MCF 10A (cell line): ENCODE data around the gene GRID1. TPM values are rescaled to one million over a fixed set of nuclear protein-coding genes. Genes with fewer than 3 reads are reported as not detected.
A peak's percentile ranks its signal among the peaks of the same experiment; 100 is the strongest.

Experiments used
- BruUV-seq: library from RNA; stranded (reverse); fragments of 400-500 nt; replicated peaks from 2 replicates; lab custom pipeline; 2021; lab: Mats Ljungman, UMichigan
- CTCF ChIA-PET: fragments of 300-600 bp; sonication (Branson Sonifier 250); formaldehyde crosslinking; extraction: SDS; loops from one replicate; lab custom pipeline; 2021; ENCODE audit warnings: antibody characterized with exemption, inconsistent platforms; lab: Yijun Ruan, JAX
- POLR2A ChIA-PET: fragments of 300-600, 350-650 bp; sonication (Branson Sonifier 250); formaldehyde crosslinking; extraction: SDS; loops from one replicate; lab custom pipeline; 2020; ENCODE audit warnings: antibody characterized with exemption, inconsistent platforms; lab: Yijun Ruan, JAX
- DNase-seq: peaks from one replicate; pipeline ENCODE4 v3.0.0-alpha.2; 2018; ENCODE audit not compliant: unreplicated experiment
- H3K27ac Mint-ChIP-seq: one replicate; pipeline ENCODE4 v1.8.0; 2022; ENCODE audit warnings: mild to moderate bottlenecking, low read depth, mixed read lengths; ENCODE audit not compliant: unreplicated experiment
- H3K27me3 Mint-ChIP-seq: one replicate; pipeline ENCODE4 v1.8.0; 2022; ENCODE audit warnings: mixed read lengths; ENCODE audit not compliant: insufficient read depth, unreplicated experiment
- H3K36me3 Mint-ChIP-seq: one replicate; pipeline ENCODE4 v1.8.0; 2022; ENCODE audit warnings: mild to moderate bottlenecking, moderate library complexity, mixed read lengths; ENCODE audit not compliant: insufficient read depth, unreplicated experiment
- H3K4me1 Mint-ChIP-seq: one replicate; pipeline ENCODE4 v1.8.0; 2022; ENCODE audit warnings: mixed read lengths; ENCODE audit not compliant: insufficient read depth, unreplicated experiment
- H3K4me3 Mint-ChIP-seq: one replicate; pipeline ENCODE4 v1.8.0; 2022; ENCODE audit warnings: mild to moderate bottlenecking, moderate library complexity, mixed read lengths; ENCODE audit not compliant: unreplicated experiment
- H3K9me3 Mint-ChIP-seq: one replicate; pipeline ENCODE4 v1.8.0; 2022; ENCODE audit warnings: mixed read lengths; ENCODE audit not compliant: unreplicated experiment
- intact Hi-C: fragments of 100-400 bp; cut with micrococcal nuclease; formaldehyde crosslinking; loops from 2 replicates; pipeline ENCODE4 v1.14.1; 2022
- total RNA-seq: library from RNA; stranded (reverse); gene quantifications from 2 replicates; pipeline ENCODE4 v1.2.3, GENCODE V29; 2022
- TF ChIP-seq, protein P1 (sequence below): fragments of 200-600 bp; IDR thresholded peaks from one replicate; pipeline ENCODE4 v1.8.0; 2022; ENCODE audit warnings: antibody characterized with exemption, mild to moderate bottlenecking; ENCODE audit not compliant: unreplicated experiment

The GRID1 gene
- total RNA-seq, 1 experiment from 2014 or later: not detected

DNA sequence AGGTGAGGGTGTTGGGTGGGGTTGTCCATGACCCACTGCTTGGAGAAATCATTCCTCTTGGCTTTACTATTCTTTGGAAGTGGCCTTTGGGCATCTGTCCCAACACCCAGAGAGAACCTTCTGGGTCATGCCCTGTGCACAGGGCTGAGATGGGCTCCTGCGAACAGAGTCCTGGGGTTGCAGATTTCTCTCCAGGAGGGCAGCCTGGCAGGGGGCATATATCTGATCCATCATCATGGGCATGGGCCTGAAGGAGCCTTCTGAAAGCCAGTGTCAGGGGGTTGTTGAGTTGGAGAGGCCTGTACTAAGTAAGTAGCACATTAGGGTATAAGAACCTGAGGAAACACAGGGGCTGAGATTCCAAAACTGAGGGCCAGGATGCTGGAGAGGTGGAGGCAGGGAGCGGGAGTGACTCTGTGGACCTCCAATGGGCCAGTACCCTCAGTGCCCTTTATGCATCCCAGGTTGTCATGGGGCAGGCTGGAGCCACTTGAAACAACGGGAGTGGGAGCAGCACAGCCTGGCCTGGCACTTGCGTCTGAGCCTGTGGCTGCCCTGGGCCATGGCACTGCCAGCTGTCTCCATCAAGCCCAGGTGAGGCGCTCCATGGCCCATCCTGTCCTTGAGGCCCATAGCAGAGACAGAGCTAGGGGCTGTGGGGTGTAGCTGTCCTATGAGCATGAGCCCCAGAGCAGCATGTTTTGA is 203.7 kb downstream of the GRID1 start:
- Mint-ChIP-seq H3K4me3 (no peak overlapping the region), H3K36me3 (no peaks in the 10 kb centered on the region), H3K27me3 (no peaks in the 10 kb centered on the region), H3K27ac (no peak overlapping the region), H3K9me3 (peaks cover 16% of the 10 kb centered on the region), H3K4me1 (no peaks in the 10 kb centered on the region)
- no TSS peak for BruUV-seq
- DNase-seq: no peak
- POLR2A ChIA-PET: no interaction called here
- CTCF ChIA-PET: no interaction called here
- intact Hi-C loops: loop anchor here (10.0 kb wide), 1 partner anchor 618 kb away; no protein-coding TSS in a partner anchor
- TF ChIP-seq, protein P1, sequence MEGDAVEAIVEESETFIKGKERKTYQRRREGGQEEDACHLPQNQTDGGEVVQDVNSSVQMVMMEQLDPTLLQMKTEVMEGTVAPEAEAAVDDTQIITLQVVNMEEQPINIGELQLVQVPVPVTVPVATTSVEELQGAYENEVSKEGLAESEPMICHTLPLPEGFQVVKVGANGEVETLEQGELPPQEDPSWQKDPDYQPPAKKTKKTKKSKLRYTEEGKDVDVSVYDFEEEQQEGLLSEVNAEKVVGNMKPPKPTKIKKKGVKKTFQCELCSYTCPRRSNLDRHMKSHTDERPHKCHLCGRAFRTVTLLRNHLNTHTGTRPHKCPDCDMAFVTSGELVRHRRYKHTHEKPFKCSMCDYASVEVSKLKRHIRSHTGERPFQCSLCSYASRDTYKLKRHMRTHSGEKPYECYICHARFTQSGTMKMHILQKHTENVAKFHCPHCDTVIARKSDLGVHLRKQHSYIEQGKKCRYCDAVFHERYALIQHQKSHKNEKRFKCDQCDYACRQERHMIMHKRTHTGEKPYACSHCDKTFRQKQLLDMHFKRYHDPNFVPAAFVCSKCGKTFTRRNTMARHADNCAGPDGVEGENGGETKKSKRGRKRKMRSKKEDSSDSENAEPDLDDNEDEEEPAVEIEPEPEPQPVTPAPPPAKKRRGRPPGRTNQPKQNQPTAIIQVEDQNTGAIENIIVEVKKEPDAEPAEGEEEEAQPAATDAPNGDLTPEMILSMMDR: no peak

DNA sequence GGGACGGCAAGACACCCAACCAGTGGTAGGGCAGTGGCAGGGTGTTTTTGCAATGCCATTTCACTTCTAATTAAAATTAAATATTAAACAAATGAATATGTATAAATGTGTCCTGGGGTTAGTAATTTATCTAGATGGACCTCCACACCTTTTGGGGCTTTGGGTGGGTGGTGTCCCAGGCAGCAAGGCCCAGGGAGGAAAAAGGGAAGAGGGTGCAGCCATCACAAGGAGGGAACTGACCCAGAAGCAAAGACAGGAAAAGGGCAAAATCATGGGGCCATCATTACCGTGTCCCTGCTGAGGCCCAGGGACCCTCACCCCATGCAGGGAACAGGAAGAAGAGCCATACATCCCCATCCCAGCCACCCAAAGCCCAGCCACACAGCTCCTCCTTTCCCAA is 204.6 kb downstream of the GRID1 start:
- H3K4me1 Mint-ChIP-seq: no peaks in the 10 kb centered on the region
- ChIA-PET CTCF (no interaction called here), POLR2A (no interaction called here)
- H3K27me3 Mint-ChIP-seq: no peaks in the 10 kb centered on the region
- peaks cover 17% of the 10 kb centered on the region for H3K9me3 Mint-ChIP-seq
- no peak overlapping the region for H3K4me3 Mint-ChIP-seq
- intact Hi-C loops: loop anchor here (10.0 kb wide), 1 partner anchor 617 kb away; no protein-coding TSS in a partner anchor
- no TSS peak for BruUV-seq
- H3K27ac Mint-ChIP-seq: no peak overlapping the region
- no peaks in the 10 kb centered on the region for H3K36me3 Mint-ChIP-seq
- DNase-seq: no peak
- TF ChIP-seq, protein P1: no peak

DNA sequence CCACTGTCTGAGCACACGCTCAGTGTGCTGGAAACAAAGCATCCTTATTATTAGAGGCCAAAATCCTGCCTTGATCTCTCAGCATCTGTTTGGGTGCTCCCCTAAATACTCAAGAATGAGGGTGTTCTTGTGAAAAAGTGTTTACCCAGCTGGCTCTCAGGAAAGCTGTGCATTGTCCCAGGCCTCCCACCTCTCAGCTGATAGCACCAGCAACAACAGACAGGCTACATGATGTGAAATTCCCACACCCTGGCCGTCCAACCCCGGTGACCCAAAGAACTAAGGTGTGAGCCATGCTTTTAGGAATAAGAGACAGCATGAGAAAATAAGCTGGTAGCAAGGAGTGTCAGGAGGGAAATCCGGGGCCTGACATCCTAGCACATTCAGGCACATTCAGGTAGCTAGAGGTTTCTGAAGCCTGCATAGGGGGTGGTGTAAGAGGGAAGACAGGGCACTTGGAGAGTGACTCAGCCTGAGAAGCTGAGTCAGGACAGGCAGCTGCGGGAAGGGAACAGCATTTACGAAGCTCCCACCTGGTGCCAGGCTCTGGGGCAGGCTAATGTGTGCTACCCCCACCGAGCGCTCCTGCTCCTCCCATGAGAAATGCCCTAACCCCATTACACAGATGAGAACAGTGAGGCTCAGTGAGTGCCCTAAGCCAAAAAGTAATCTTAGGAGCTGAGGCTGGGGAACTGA is 205.6 kb downstream of the GRID1 start:
- CTCF ChIA-PET: no interaction called here
- Mint-ChIP-seq H3K36me3 (no peaks in the 10 kb centered on the region), H3K27ac (no peak overlapping the region), H3K4me3 (no peak overlapping the region), H3K4me1 (no peaks in the 10 kb centered on the region), H3K27me3 (no peaks in the 10 kb centered on the region), H3K9me3 (peaks cover 27% of the 10 kb centered on the region)
- intact Hi-C loops: loop anchor here (10.0 kb wide), 1 partner anchor 616 kb away; no protein-coding TSS in a partner anchor
- DNase-seq: peak; percentile 56
- BruUV-seq: no TSS peak
- POLR2A ChIA-PET: no interaction called here
- TF ChIP-seq, protein P1: no peak

DNA sequence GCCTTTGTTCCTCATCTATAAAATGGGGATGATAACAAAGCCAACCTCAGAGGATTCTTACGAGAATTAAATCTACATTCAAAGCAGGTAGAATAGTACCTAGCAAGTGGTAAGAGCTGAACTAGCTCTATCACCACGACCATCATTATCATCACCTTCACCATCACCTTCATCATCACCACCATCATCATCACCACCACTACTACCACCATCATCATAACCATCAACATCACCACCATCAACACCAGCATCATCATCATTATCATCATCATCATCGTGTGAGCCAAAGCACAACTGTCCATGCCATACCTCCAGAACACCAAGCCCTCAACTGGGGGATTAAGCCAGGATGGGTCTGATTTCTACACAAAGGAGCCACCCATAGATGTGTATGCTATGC is 206.8 kb downstream of the GRID1 start:
- ChIA-PET POLR2A (no interaction called here), CTCF (no interaction called here)
- no TSS peak for BruUV-seq
- Mint-ChIP-seq H3K27ac (no peak overlapping the region), H3K4me3 (no peak overlapping the region), H3K9me3 (peaks cover 21% of the 10 kb centered on the region), H3K4me1 (no peaks in the 10 kb centered on the region), H3K27me3 (no peaks in the 10 kb centered on the region), H3K36me3 (no peaks in the 10 kb centered on the region)
- intact Hi-C loops: loop anchor here (10.0 kb wide), 1 partner anchor 615 kb away; no protein-coding TSS in a partner anchor
- TF ChIP-seq, protein P1: no peak
- no peak for DNase-seq
